Mucosa of rectum (tissue), 2 donors: ENCODE data around the gene RGS3.
A peak's percentile ranks its signal among the peaks of the same experiment; 100 is the strongest.

Experiments
- H3K27ac ChIP-seq, 2 donors: one replicate each; pipeline ENCODE4 v1.7.0; 2013; ENCODE audit warnings: inconsistent platforms in 2 of 2, low read depth in 2 of 2, low read length in 2 of 2
- H3K27me3 ChIP-seq, 2 donors: one replicate each; pipeline ENCODE4 v1.7.0; 2013; ENCODE audit warnings: low read length in 2 of 2; ENCODE audit not compliant: control insufficient read depth in 2 of 2, insufficient read depth in 2 of 2
- H3K36me3 ChIP-seq, 2 donors: one replicate each; pipeline ENCODE4 v1.7.0; 2013; ENCODE audit warnings: low read length in 2 of 2; ENCODE audit not compliant: control insufficient read depth in 2 of 2, insufficient read depth in 2 of 2
- H3K4me1 ChIP-seq, 2 donors: one replicate each; pipeline ENCODE4 v1.7.0; 2013; ENCODE audit warnings: low read length in 2 of 2, mild to moderate bottlenecking in 1 of 2; ENCODE audit not compliant: control insufficient read depth in 2 of 2, insufficient read depth in 2 of 2
- H3K4me3 ChIP-seq, 2 donors: one replicate each; pipeline ENCODE4 v1.7.0; 2013; ENCODE audit warnings: low read length in 2 of 2
- H3K9ac ChIP-seq, 2 donors: one replicate each; pipeline ENCODE4 v1.7.0; 2013; ENCODE audit warnings: low read length in 2 of 2, low read depth in 1 of 2, mild to moderate bottlenecking in 1 of 2
- H3K9me3 ChIP-seq, 2 donors: one replicate each; pipeline ENCODE4 v1.7.0; 2013; ENCODE audit warnings: low read length in 2 of 2; ENCODE audit not compliant: control insufficient read depth in 2 of 2
- donor health status: healthy.
- donor health status: Normal muscosa, but diverticular disease.

The RGS3 gene

DNA sequence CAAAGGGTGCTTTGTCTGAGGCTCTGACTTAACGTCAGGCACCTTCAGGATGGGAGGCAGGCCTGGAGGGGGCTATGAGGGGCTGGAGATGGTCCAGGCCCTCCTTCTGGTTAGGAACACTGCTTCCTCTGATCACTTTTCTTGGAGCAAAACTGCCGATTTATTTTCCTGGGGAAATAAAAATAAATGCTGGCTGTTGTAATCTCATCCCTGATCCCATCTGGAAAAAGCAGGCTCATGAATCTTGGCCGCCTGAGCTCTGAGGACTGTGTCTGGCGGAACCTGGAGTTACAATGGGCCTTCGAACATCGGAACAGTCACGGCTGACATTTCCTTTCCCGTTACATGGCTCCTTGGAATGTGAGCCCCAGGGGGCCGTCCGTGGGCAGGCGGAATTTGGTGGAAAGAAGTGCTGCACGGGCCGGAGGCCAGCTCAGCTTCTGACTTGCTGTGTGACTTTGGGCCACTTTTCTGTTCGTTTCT lies 157.8 kb downstream of the RGS3 start:
- H3K4me1 ChIP-seq = peaks cover 9% of the 10 kb centered on the region in 2 donors
- peaks cover 0 to 3% of the 10 kb centered on the region in 2 donors for H3K27me3 ChIP-seq
- no peaks in the 10 kb centered on the region for H3K36me3 ChIP-seq
- H3K9ac ChIP-seq = no peak overlapping the region
- no peak overlapping the region for H3K4me3 ChIP-seq
- H3K9me3 ChIP-seq = no peaks in the 10 kb centered on the region
- peak overlapping the region; percentile 39 to 40 for H3K27ac ChIP-seq

DNA sequence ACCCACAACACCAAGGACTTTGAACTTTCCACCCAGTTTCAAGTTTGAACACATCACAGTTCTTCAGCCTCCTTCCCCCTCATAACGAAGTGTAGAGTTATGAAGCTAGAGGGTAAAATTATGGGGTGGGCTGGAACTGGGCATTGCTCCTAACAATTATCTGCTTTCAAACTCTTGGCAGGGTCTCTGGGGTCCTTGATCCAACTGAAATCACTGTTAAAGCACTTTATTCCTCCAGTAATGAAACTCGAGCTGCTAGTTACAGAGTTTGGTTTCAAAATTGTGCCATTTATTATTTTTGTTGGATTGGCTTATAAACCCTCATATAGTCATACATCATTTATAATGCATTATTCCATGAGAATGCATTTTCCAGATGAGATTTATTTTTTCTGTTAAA lies 158.5 kb downstream of the RGS3 start:
- Histone ChIP-seq H3K27me3 (peaks cover 0 to 3% of the 10 kb centered on the region in 2 donors), H3K27ac (no peak overlapping the region), H3K9ac (no peak overlapping the region), H3K9me3 (no peaks in the 10 kb centered on the region), H3K4me3 (no peak overlapping the region), H3K36me3 (no peaks in the 10 kb centered on the region), H3K4me1 (peaks cover 9% of the 10 kb centered on the region in 2 donors)

DNA sequence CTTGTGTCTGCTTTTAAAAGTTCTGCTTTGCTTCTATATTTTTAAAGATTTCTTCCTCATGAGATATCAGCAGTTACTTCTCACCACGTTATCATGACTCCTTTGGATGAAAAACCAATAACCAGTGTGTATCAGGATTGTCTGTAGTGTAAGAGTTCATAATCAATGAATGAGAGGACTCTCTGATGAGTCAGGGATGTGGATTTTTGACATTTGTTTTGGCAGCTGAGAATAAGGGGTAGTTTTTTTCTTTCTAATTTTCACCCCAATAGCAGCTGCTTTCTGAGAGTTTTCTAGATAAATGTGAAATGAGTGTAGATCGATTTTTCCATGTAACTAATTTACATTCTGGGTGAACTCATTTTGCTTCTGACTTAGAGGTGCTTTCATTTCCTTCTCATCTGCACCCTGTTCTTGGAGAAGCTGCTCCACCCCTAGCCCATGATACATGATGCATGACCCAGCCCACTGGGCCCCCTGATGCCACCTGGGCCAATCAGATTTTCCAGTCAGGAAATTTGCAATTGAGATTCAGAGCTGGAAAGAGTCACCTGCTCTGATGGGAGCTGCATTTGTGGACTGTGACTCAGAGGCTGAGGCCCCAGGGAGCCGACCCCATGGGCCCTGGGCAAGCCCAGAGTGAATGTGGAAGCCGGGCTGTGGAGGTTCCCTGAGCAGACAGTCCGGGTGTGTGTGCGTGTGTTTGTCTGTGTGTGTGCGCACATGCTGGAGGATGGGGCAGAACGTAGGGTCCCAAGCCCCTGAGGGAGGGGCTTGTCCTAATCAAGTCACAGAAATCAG lies 159.3 kb downstream of the RGS3 start:
- Histone ChIP-seq H3K27ac (no peak overlapping the region), H3K9ac (no peak overlapping the region)

DNA sequence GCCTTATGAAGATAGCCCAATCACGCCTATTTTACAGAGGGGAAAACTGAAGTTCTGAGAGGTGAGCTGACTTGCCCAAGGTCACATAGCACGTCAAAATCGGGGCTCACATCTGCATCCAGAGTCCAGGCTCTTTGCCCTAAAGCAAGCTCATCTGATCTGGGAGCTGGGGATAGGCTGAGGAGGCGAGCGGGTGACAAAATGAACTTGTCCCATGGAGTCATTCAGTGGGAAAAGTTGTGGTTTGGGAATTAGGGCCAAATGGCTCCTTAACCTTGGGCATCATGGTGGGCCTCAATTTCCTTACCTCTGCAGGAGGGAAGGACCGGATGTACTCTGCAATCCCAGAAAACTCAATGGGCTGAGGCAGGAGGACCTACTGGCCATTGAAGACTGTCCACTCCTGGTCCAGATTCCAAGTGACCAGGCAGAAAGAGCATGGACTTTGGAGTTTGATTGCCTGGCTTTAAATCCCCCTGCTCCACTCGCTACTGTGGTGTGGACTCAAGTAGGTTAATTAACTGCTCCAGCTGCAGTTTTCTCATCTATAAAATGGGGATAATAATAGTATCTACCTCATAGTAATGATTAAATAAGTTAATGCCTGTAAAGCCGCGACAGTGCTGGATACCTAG lies 160.4 kb downstream of the RGS3 start:
- no peak overlapping the region for H3K4me3 ChIP-seq
- H3K27ac ChIP-seq = no peak overlapping the region

More for the DNA sequence above, 159.3 kb downstream of the RGS3 start:
- H3K27me3 ChIP-seq = peaks cover 0 to 3% of the 10 kb centered on the region in 2 donors
- peaks cover 9% of the 10 kb centered on the region in 2 donors for H3K4me1 ChIP-seq
- H3K9me3 ChIP-seq = no peaks in the 10 kb centered on the region
- no peak overlapping the region for H3K4me3 ChIP-seq
- H3K36me3 ChIP-seq = no peaks in the 10 kb centered on the region

DNA sequence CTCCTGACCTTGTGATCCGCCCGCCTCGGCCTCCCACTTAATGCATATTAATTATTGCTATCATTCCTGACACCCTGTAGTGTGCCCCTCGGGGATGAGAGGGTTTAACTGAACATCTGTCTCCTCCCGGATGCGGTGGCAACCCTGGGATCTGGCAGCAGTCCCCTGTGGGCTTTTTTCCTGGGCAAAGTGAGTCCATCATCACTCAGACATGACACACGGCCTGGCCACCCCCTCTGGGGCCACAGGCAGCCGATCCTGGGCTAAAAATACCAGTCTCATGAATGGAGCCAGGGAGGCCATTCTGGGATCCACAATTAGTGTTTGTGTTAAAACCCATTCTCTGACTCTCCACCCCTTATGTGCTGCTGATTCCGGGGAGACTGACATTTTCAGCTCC lies 161.2 kb downstream of the RGS3 start:
- no peak overlapping the region for H3K9ac ChIP-seq
- H3K4me1 ChIP-seq = peaks cover 9% of the 10 kb centered on the region in 2 donors
- H3K27ac ChIP-seq = no peak overlapping the region

More for the DNA sequence above, 160.4 kb downstream of the RGS3 start:
- no peak overlapping the region for H3K9ac ChIP-seq
- H3K27me3 ChIP-seq = peaks cover 0 to 3% of the 10 kb centered on the region in 2 donors
- peaks cover 9% of the 10 kb centered on the region in 2 donors for H3K4me1 ChIP-seq
- no peaks in the 10 kb centered on the region for H3K36me3 ChIP-seq
- H3K9me3 ChIP-seq = no peaks in the 10 kb centered on the region

DNA sequence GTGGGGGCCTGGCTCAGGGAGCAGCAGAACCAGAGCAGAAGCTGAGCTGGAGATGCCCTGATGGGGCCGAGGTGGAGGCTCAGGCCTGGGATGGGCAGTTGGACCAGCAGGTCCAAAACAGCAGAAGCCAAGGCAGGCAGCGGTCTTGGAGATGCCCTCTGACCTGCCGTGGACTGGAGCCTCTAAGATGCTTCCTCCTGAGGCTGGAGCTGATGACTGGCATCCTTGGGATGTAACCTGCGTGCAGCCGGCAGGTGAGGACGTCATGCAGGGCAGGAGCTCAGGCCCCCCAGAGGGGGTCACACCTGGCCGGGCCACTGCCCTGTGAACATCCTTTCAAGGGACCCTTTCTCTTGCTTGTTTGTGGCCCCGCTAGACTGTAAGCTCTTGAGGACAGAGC lies 162.0 kb downstream of the RGS3 start:
- H3K9me3 ChIP-seq = no peaks in the 10 kb centered on the region

More for the DNA sequence above, 161.2 kb downstream of the RGS3 start:
- no peaks in the 10 kb centered on the region for H3K36me3 ChIP-seq
- H3K4me3 ChIP-seq = no peak overlapping the region
- peaks cover 0 to 3% of the 10 kb centered on the region in 2 donors for H3K27me3 ChIP-seq
- H3K9me3 ChIP-seq = no peaks in the 10 kb centered on the region

DNA sequence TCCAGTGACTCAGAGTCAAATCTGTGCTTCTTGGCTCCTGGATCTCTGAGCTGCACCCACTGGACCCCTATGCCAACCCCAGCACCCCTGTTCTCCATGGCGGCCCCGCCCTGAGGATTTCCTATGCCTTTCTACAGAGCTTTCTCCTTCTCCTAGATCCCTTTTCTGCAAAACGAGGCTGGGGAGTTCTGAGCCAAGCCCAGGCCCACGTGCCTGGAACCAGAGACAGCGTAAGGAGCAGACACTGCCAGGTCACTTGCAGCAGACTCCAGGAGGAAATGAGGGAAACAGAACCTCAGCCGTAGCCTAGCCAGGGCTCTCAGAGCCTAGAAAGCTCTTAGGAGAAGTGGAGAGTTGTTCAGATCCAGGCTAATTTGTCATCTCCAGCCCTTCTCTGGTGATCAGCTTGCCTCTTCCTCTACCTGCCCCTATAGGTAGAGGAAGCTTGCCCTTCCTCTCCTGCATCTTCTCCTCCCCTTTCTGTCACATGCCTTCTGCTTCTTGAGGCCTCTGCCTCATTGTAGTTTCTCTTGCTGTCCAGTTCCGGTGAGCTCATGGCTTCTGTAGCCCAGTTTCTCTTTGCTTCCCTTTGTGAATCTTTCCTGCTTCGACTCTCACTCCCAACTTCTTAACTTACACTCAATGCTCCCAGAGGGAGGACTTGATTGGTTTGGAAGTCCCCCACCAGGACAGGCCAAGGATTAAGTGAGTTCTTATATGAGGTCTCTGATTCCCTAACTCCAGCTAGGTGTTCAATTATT lies 163.4 kb downstream of the RGS3 start:
- Histone ChIP-seq H3K36me3 (no peaks in the 10 kb centered on the region), H3K27me3 (no peaks in the 10 kb centered on the region), H3K9ac (no peak overlapping the region), H3K9me3 (no peaks in the 10 kb centered on the region), H3K27ac (no peak overlapping the region), H3K4me3 (no peak overlapping the region), H3K4me1 (no peaks in the 10 kb centered on the region)

More for the DNA sequence above, 162.0 kb downstream of the RGS3 start:
- H3K4me1 ChIP-seq = peaks cover 4 to 8% of the 10 kb centered on the region in 2 donors
- no peak overlapping the region for H3K4me3 ChIP-seq
- no peak overlapping the region for H3K9ac ChIP-seq
- no peaks in the 10 kb centered on the region for H3K27me3 ChIP-seq
- H3K27ac ChIP-seq = no peak overlapping the region
- no peaks in the 10 kb centered on the region for H3K36me3 ChIP-seq

DNA sequence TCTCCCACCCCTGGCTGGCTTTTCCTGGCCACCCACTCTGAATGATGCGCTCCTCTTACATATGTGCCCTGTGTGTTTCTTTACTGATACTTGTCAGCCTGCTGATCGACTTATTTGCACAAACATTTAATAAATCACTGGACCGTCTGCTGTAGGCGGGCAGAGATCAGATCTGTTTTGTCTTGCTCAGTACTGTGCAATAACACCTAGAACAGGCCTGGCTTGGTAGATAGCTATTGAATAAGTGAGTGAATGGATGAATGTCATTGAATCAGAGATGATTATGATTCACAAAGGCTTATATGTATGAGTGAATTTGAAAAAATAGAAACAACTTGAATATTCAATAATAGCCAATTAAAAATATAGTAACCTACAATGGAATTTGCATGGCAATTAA lies 165.1 kb downstream of the RGS3 start:
- no peak overlapping the region for H3K9ac ChIP-seq
- no peaks in the 10 kb centered on the region for H3K36me3 ChIP-seq

DNA sequence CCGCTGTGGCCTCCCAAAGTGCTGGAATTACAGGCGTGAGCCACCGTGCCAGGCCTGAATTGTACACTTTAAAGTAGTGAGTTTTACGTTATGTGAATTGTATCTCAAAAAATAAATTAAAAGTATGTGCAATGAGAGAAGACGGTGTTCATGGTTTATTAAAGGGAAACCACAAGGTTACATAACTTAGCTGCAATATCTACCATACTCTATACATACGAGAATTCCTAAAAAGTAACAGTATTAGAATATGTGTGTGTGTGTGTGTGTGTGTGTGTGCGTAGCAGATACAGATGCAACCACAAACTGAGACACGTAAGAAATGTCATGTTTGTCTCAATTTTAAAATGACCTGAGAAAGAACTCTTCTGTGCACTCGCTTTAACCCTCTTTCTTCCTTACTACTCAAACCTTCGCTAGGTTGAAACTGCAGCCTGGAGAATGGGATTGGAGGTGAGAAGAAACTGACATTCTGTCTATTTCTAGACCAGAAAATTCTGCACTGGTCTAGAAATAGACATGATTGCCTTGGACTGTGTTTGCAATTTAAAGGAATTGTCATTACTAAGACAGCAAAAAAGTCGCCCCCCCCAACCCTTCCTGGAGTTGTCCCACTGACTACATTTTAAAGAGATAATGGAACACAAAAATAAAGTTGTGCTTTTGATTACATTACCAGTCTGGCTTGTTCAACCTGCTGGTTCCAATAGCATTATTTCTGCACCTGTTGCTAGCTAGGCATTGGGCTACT lies 167.0 kb downstream of the RGS3 start:
- H3K9ac ChIP-seq = no peak overlapping the region
- no peaks in the 10 kb centered on the region for H3K36me3 ChIP-seq
- H3K9me3 ChIP-seq = no peaks in the 10 kb centered on the region
- H3K27ac ChIP-seq = no peak overlapping the region
- no peak overlapping the region for H3K4me3 ChIP-seq
- H3K4me1 ChIP-seq = no peaks in the 10 kb centered on the region
- no peaks in the 10 kb centered on the region for H3K27me3 ChIP-seq

More for the DNA sequence above, 165.1 kb downstream of the RGS3 start:
- Histone ChIP-seq H3K27me3 (no peaks in the 10 kb centered on the region), H3K27ac (no peak overlapping the region), H3K4me3 (no peak overlapping the region), H3K9me3 (no peaks in the 10 kb centered on the region), H3K4me1 (no peaks in the 10 kb centered on the region)
